K562 (cell line): Measurements from ENCODE around the gene OVOL3. TPM values are rescaled to one million over a fixed set of nuclear protein-coding genes. Genes with fewer than 3 reads are reported as not detected.

Experiments used
- ATAC-seq: fragments of 200-7000 bp; cut with Tn5 transposase; 3 replicates; pipeline ENCODE4 v1.9.1; 2020; ENCODE audit warnings: moderate library complexity
- BruUV-seq: library from RNA; stranded (reverse); fragments of 400-500 nt; replicated peaks from 2 replicates; lab custom pipeline; 2021; lab: Mats Ljungman, UMichigan
- CTCF ChIA-PET: fragments of 300-600 bp; formaldehyde crosslinking; extraction: SDS; loops from one replicate; lab custom pipeline; 2021; ENCODE audit warnings: low intra/inter-chr PET ratio; lab: Yijun Ruan, JAX
- POLR2A ChIA-PET: fragments of 300-600, 350-650 bp; sonication (Branson Sonifier 250); formaldehyde crosslinking; extraction: SDS; loops from one replicate; lab custom pipeline; 2021; ENCODE audit warnings: antibody characterized with exemption, inconsistent platforms; lab: Yijun Ruan, JAX
- DNase-seq, 4 experiments: peaks; one replicate each; pipeline versions ENCODE4 v3.0.0 to v3.0.0-alpha.2; 2011 to 2018; ENCODE audit warnings: low spot score in 3 of 4, mixed read lengths in 3 of 4; ENCODE audit errors: extremely low read depth in 1 of 4
- FAIRE-seq: peaks from 2 replicates; lab custom pipeline; 2011; peaks lifted over from hg19 to GRCh38; lab: Jason Lieb, UNC
- H2AFZ ChIP-seq: 2 replicates; pipeline ENCODE4 v1.6.0; 2011; ENCODE audit warnings: low read depth, low read length, control low read depth, inconsistent platforms
- H3K27ac ChIP-seq: fragments of 200-600 bp; 3 replicates; pipeline ENCODE4 v1.8.0; 2011; ENCODE audit warnings: low read depth, mild to moderate bottlenecking, control low read depth, inconsistent platforms, low read length, moderate library complexity, mixed read lengths; ENCODE audit errors: extremely low read depth
- H3K27me3 ChIP-seq, 2 experiments: fragments of 300-600 bp in 1 of 2; 2 replicates in 1 of 2; 3 replicates in 1 of 2; pipeline versions ENCODE4 v1.6.0 to v1.8.0; 2011; ENCODE audit warnings: inconsistent platforms in 2 of 2, low read length in 2 of 2, mild to moderate bottlenecking in 1 of 2, mixed read lengths in 1 of 2, moderate library complexity in 1 of 2; ENCODE audit not compliant: control insufficient read depth in 2 of 2, insufficient read depth in 2 of 2
- H3K36me3 ChIP-seq: fragments of 300-600 bp; 3 replicates; pipeline ENCODE4 v1.8.0; 2011; ENCODE audit warnings: mild to moderate bottlenecking, low read length, inconsistent platforms; ENCODE audit not compliant: control insufficient read depth, insufficient read depth
- H3K4me1 ChIP-seq, 2 experiments: fragments of 200-600 bp in 1 of 2; replicated peaks in 1 of 2; 2 replicates in 1 of 2; 3 replicates in 1 of 2; pipeline versions ENCODE4 v1.5.1 to v1.8.0; 2011; ENCODE audit warnings: inconsistent platforms in 2 of 2, low read length in 2 of 2, mild to moderate bottlenecking in 1 of 2, mixed read lengths in 1 of 2, moderate library complexity in 1 of 2; ENCODE audit not compliant: control insufficient read depth in 2 of 2, insufficient read depth in 2 of 2
- H3K4me2 ChIP-seq: 2 replicates; pipeline ENCODE4 v1.6.1; 2011; ENCODE audit warnings: low read length, control low read depth, inconsistent platforms, mixed read lengths; ENCODE audit not compliant: insufficient read depth
- H3K4me3 ChIP-seq: fragments of 200-600 bp; sonication (generic), shearing (Covaris generic); 2 replicates; pipeline ENCODE4 v1.5.1; 2016; ENCODE audit warnings: control low read depth, inconsistent platforms
- H3K79me2 ChIP-seq: fragments of 200-600 bp; 3 replicates; pipeline ENCODE4 v1.8.0; 2011; ENCODE audit warnings: low read length, inconsistent platforms; ENCODE audit not compliant: control insufficient read depth, insufficient read depth
- H3K9ac ChIP-seq, 2 experiments: 2 replicates each; pipeline versions ENCODE4 v1.6.0 to v1.6.1; 2011; ENCODE audit warnings: low read depth in 2 of 2, low read length in 2 of 2, control low read depth in 1 of 2, inconsistent platforms in 1 of 2, mild to moderate bottlenecking in 1 of 2, mixed read lengths in 1 of 2; ENCODE audit not compliant: insufficient read depth in 1 of 2
- H3K9me1 ChIP-seq: one replicate; pipeline ENCODE4 v1.6.0; 2011; ENCODE audit warnings: inconsistent platforms, mild to moderate bottlenecking, low read length, moderate library complexity; ENCODE audit not compliant: control insufficient read depth, insufficient read depth
- H3K9me3 ChIP-seq: replicated peaks from 2 replicates; pipeline ENCODE4 v1.5.1; 2011; ENCODE audit warnings: low read depth, low read length, inconsistent platforms; ENCODE audit not compliant: control insufficient read depth, insufficient read depth
- H4K20me1 ChIP-seq: replicated peaks from 2 replicates; pipeline ENCODE4 v1.6.1; 2011; ENCODE audit warnings: low read length, inconsistent platforms, mixed read lengths; ENCODE audit not compliant: control insufficient read depth, insufficient read depth
- CEBPB ChIP-seq: fragments of 450-650 bp; IDR thresholded peaks from 2 replicates; pipeline ENCODE4 v1.6.1; 2016; ENCODE audit warnings: missing genetic modification characterization, missing compliant biosample characterization
- CHAMP1 ChIP-seq: fragments of 450-650 bp; IDR thresholded peaks from 2 replicates; pipeline ENCODE4 v1.6.1; 2016; ENCODE audit warnings: mild to moderate bottlenecking
- CHCHD3 ChIP-seq: fragments of 250-450 bp; sonication (Bioruptor Pico); IDR thresholded peaks from 2 replicates; pipeline ENCODE4 v2.1.2; 2022; ENCODE audit warnings: mild to moderate bottlenecking
- ESRRA ChIP-seq: fragments of 450-650 bp; IDR thresholded peaks from 2 replicates; pipeline ENCODE4 v1.6.1; 2014; ENCODE audit warnings: low read depth, mild to moderate bottlenecking, moderate library complexity, borderline replicate concordance
- GMEB1 ChIP-seq: fragments of 250-450 bp; sonication (Bioruptor Pico); IDR thresholded peaks from 2 replicates; pipeline ENCODE4 v1.4.0; 2020; ENCODE audit warnings: mild to moderate bottlenecking
- ID3 ChIP-seq, 2 experiments: fragments of 250-450 bp in 1 of 2; fragments of 450-650 bp in 1 of 2; sonication (Bioruptor Pico) in 1 of 2; IDR thresholded peaks; 2 replicates each; pipeline versions ENCODE4 v1.6.1 to v1.8.0; 2016 to 2021; ENCODE audit warnings: mild to moderate bottlenecking in 2 of 2, moderate library complexity in 2 of 2, missing compliant biosample characterization in 1 of 2, missing genetic modification characterization in 1 of 2
- JUND ChIP-seq, 2 experiments: IDR thresholded peaks; 2 replicates in 1 of 2; 3 replicates in 1 of 2; pipeline ENCODE4 v1.6.1; 2011; ENCODE audit warnings: borderline replicate concordance in 2 of 2, low read depth in 2 of 2, low read length in 2 of 2, improper control_type of control experiment in 1 of 2, missing biosample characterization in 1 of 2, missing genetic modification characterization in 1 of 2, missing genetic modification reagents in 1 of 2
- POLR2H ChIP-seq: IDR thresholded peaks from 2 replicates; pipeline ENCODE4 v1.6.1; 2016; ENCODE audit warnings: missing genetic modification characterization, low read depth, mild to moderate bottlenecking, control low read depth, missing compliant biosample characterization, moderate library complexity
- POLR3G ChIP-seq: IDR thresholded peaks from 2 replicates; pipeline ENCODE4 v1.6.1; 2011; ENCODE audit not compliant: insufficient read length, insufficient replicate concordance; ENCODE audit errors: extremely low read depth
- SOX6 ChIP-seq: fragments of 450-650 bp; IDR thresholded peaks from 2 replicates; pipeline ENCODE4 v1.6.1; 2014; ENCODE audit warnings: mild to moderate bottlenecking
- TEAD2 ChIP-seq: fragments of 450-650 bp; IDR thresholded peaks from 2 replicates; pipeline ENCODE4 v1.6.1; 2016; ENCODE audit warnings: missing genetic modification characterization, control low read depth, missing compliant biosample characterization
- ZBTB12 ChIP-seq: fragments of 250-450 bp; sonication (Bioruptor Pico); IDR thresholded peaks from 2 replicates; pipeline ENCODE4 v1.4.0; 2020
- ZNF143 ChIP-seq: sonication (generic); formaldehyde crosslinking; IDR thresholded peaks from 2 replicates; pipeline ENCODE4 v1.9.0; 2022; ENCODE audit warnings: mild to moderate bottlenecking, missing genetic modification reagents
- ZNF436 ChIP-seq: fragments of 250-450, 450-650 bp; sonication (Bioruptor Pico); formaldehyde crosslinking; IDR thresholded peaks from 2 replicates; pipeline ENCODE4 v1.7.0; 2020; ENCODE audit warnings: mild to moderate bottlenecking
- ZNF589 ChIP-seq: fragments of 200-800 bp; sonication (Bioruptor generic); IDR thresholded peaks from 2 replicates; pipeline ENCODE4 v1.6.1; 2016; ENCODE audit warnings: low read depth, missing genetic modification characterization, missing compliant biosample characterization
- ZNF655 ChIP-seq: fragments of 250-450 bp; sonication (Bioruptor Pico); IDR thresholded peaks from 2 replicates; pipeline ENCODE4 v1.5.0; 2021
- WGBS: fragments of 100-300 bp; shearing (Covaris generic); methylation state at CpG from one replicate; pipeline ENCODE4 v1.1.6; 2016; ENCODE audit warnings: low coverage, mixed read lengths; ENCODE audit not compliant: insufficient coverage; ENCODE audit errors: missing lambda C conversion rate; 5-methylcytosine and 5-hydroxymethylcytosine counted together
- in situ Hi-C: fragments of 300-500 bp; cut with MboI; formaldehyde crosslinking; loops from 4 replicates; pipeline ENCODE4 v1.15.0; 2018; ENCODE audit warnings: inconsistent platforms, mixed read lengths
- intact Hi-C: fragments of 100-400 bp; cut with micrococcal nuclease; formaldehyde crosslinking; loops from 2 replicates; pipeline ENCODE4 v1.14.2; 2022
- polyA plus RNA-seq, 8 experiments: library from polyadenylated mRNA; depleted of rRNA in 4 of 8; stranded (reverse) in 5 of 8; unstranded in 3 of 8; fragments of >200 nt; fragmentation: Nextera tagmentation in 2 of 8; fragmentation: Illumina TruSeq in 1 of 8; extraction: Ambion mirVana in 2 of 8; extraction: Trizol in 1 of 8; gene quantifications; 2 replicates each; pipeline versions ENCODE4 v1.2.1 to v1.2.3, GENCODE V29; 2011 to 2014; ENCODE audit warnings: inconsistent platforms in 1 of 8, missing spikeins in 1 of 8
- total RNA-seq, 7 experiments: library from RNA; depleted of rRNA in 6 of 7; stranded (reverse); fragments of >200 nt in 6 of 7; fragmentation: Illumina TruSeq in 2 of 7; extraction: Trizol in 2 of 7; gene quantifications; 2 replicates each; pipeline versions ENCODE4 v1.2.1 to v1.2.3, GENCODE V29; 2011 to 2021; ENCODE audit warnings: low replicate concordance in 1 of 7

OVOL3 gene
- total and polyA plus RNA-seq, 9 of the 15 experiments (the other 6 are each of a cell fraction or from before 2014, with no cell fraction given) = not detected

- BruUV-seq = no TSS peak
- Histone ChIP-seq H3K9me3 (no peaks in the 10 kb centered on the region), H3K36me3 (peaks cover 10% of the 10 kb centered on the region; the same call in 1 of the 3 replicates), H3K9me1 (no peaks in the 10 kb centered on the region), H3K9ac (no peak overlapping the region), H3K4me3 (no peak overlapping the region), H3K4me2 (no peak overlapping the region), H3K27ac (no peak overlapping the region), H2AFZ (no peak overlapping the region), H3K27me3 (no peaks in the 10 kb centered on the region), H3K4me1 (peaks cover 0 to 18% of the 10 kb centered on the region in 2 experiments; a peak in 3 of 5 replicates), H4K20me1 (no peaks in the 10 kb centered on the region), H3K79me2 (no peaks in the 10 kb centered on the region; the same call in 2 of the 3 replicates)
- FAIRE-seq = no peak
- in situ Hi-C loops (no loop called here), intact Hi-C loops (no loop called here)
- WGBS = 95% methylated on average over 4 of the region's 18 CpGs
- POLR2A ChIA-PET = no interaction called here
- ATAC-seq = no peak
- CTCF ChIA-PET = no interaction called here
- DNase-seq = no peak
- no peak for TF ChIP-seq POLR2H
- TF ChIP-seq ZBTB12 (CRISPR knock-in tag) = no peak
- no peak for TF ChIP-seq JUND (IDR thresholded peaks at IDR 0.05; ENCODE audit: borderline replicate concordance, low read depth, low read length)
- TF ChIP-seq JUND (tag; IDR thresholded peaks at IDR 0.05; ENCODE audit: borderline replicate concordance, low read depth, low read length) = no peak
- TF ChIP-seq ZNF589 = no peak
- TF ChIP-seq POLR3G = no peak
- TF ChIP-seq ID3 (CRISPR knock-in tag; IDR thresholded peaks at IDR 0.05) = no peak
- TF ChIP-seq ID3 (tag; IDR thresholded peaks at IDR 0.05) = no peak
- no peak for TF ChIP-seq ZNF655 (CRISPR knock-in tag)
- TF ChIP-seq CHCHD3 (CRISPR knock-in tag) = no peak
- no peak for TF ChIP-seq ZNF143 (CRISPR knock-in tag)
- no peak for TF ChIP-seq CEBPB
- no peak for TF ChIP-seq ESRRA
- TF ChIP-seq ZNF436 (CRISPR knock-in tag) = no peak
- no peak for TF ChIP-seq TEAD2 (tag)
- no peak for TF ChIP-seq SOX6
- TF ChIP-seq CHAMP1 = no peak
- no peak for TF ChIP-seq GMEB1 (CRISPR knock-in tag)
Measured at GRCh38 chr19:36120984-36121358, 10.0 kb downstream of the OVOL3 start.
